Neuronal stem cell (in vitro differentiated cells): ENCODE measurements around the gene TTLL7.

Source experiments
- DNase-seq: peaks from one replicate; pipeline ENCODE4 v3.0.0-alpha.2; 2013; ENCODE audit warnings: low spot score
- H2AFZ ChIP-seq: one replicate; pipeline ENCODE4 v1.6.1; 2013; ENCODE audit warnings: mild to moderate bottlenecking, low read length, inconsistent platforms
- H2AK5ac ChIP-seq: 2 replicates; pipeline ENCODE4 v1.6.1; 2013; ENCODE audit warnings: low read depth, mild to moderate bottlenecking, inconsistent platforms, low read length, moderate library complexity, mixed read lengths
- H2BK120ac ChIP-seq: 2 replicates; pipeline ENCODE4 v1.6.1; 2013; ENCODE audit warnings: low read depth, mild to moderate bottlenecking, inconsistent platforms, low read length, moderate library complexity, mixed read lengths
- H2BK12ac ChIP-seq: one replicate; pipeline ENCODE4 v1.6.1; 2013; ENCODE audit warnings: low read length, inconsistent platforms
- H2BK15ac ChIP-seq: 2 replicates; pipeline ENCODE4 v1.6.1; 2013; ENCODE audit warnings: mild to moderate bottlenecking, low read length, inconsistent platforms, mixed read lengths
- H2BK5ac ChIP-seq: one replicate; pipeline ENCODE4 v1.6.1; 2013; ENCODE audit warnings: inconsistent platforms, mild to moderate bottlenecking, low read length, moderate library complexity
- H3K14ac ChIP-seq: one replicate; pipeline ENCODE4 v1.6.1; 2013; ENCODE audit warnings: low read length, inconsistent platforms
- H3K18ac ChIP-seq: 2 replicates; pipeline ENCODE4 v1.6.1; 2013; ENCODE audit warnings: low read length, inconsistent platforms
- H3K23ac ChIP-seq: 2 replicates; pipeline ENCODE4 v1.6.1; 2013; ENCODE audit warnings: low read depth, mild to moderate bottlenecking, mixed read lengths, low read length, inconsistent platforms; ENCODE audit not compliant: poor library complexity
- H3K27ac ChIP-seq: replicated peaks from 3 replicates; pipeline ENCODE4 v1.5.1; 2013; ENCODE audit warnings: low read length, inconsistent platforms
- H3K27me3 ChIP-seq, 3 experiments: 2 replicates each; pipeline ENCODE4 v1.6.1; 2013; ENCODE audit warnings: low read length in 3 of 3, mild to moderate bottlenecking in 2 of 3, inconsistent platforms in 1 of 3, low read depth in 1 of 3, mixed read lengths in 1 of 3, moderate library complexity in 1 of 3; ENCODE audit not compliant: control insufficient read depth in 3 of 3, insufficient read depth in 3 of 3
- H3K36me3 ChIP-seq, 2 donors: replicated peaks in 1 of 2; 2 replicates each; pipeline ENCODE4 v1.6.1; 2013; ENCODE audit warnings: low read length in 2 of 2; ENCODE audit not compliant: control insufficient read depth in 2 of 2, insufficient read depth in 2 of 2
- H3K4ac ChIP-seq: 2 replicates; pipeline ENCODE4 v1.6.1; 2013; ENCODE audit warnings: inconsistent platforms, mild to moderate bottlenecking, low read length, moderate library complexity
- H3K4me1 ChIP-seq, 2 donors: 1 replicate in 1 of 2; 2 replicates in 1 of 2; pipeline ENCODE4 v1.6.1; 2013; ENCODE audit warnings: low read length in 2 of 2, low read depth in 1 of 2; ENCODE audit not compliant: control insufficient read depth in 2 of 2, insufficient read depth in 1 of 2
- H3K4me2 ChIP-seq: one replicate; pipeline ENCODE4 v1.6.1; 2013; ENCODE audit warnings: mild to moderate bottlenecking, low read length, inconsistent platforms; ENCODE audit not compliant: insufficient read depth, poor library complexity, severe bottlenecking
- H3K4me3 ChIP-seq, 2 donors: 2 replicates each; pipeline ENCODE4 v1.5.1; 2013; ENCODE audit warnings: low read length in 2 of 2, mild to moderate bottlenecking in 2 of 2, inconsistent platforms in 1 of 2, moderate library complexity in 1 of 2
- H3K79me1 ChIP-seq: one replicate; pipeline ENCODE4 v1.6.1; 2013; ENCODE audit warnings: low read depth, mild to moderate bottlenecking, inconsistent platforms, low read length, moderate library complexity
- H3K9ac ChIP-seq: one replicate; pipeline ENCODE4 v1.6.1; 2013; ENCODE audit warnings: mild to moderate bottlenecking, low read depth, low read length, inconsistent platforms; ENCODE audit not compliant: poor library complexity
- H3K9me3 ChIP-seq, 2 donors: replicated peaks in 1 of 2; 2 replicates each; pipeline versions ENCODE3 to v1.6.1; 2013; ENCODE audit warnings: low read length in 2 of 2, mild to moderate bottlenecking in 2 of 2, inconsistent platforms in 1 of 2, low read depth in 1 of 2, mixed read lengths in 1 of 2, moderate library complexity in 1 of 2; ENCODE audit not compliant: control insufficient read depth in 2 of 2, insufficient read depth in 1 of 2
- H4K8ac ChIP-seq: one replicate; pipeline ENCODE4 v1.6.1; 2013; ENCODE audit warnings: low read depth, mild to moderate bottlenecking, inconsistent platforms, low read length, moderate library complexity
- H4K91ac ChIP-seq: one replicate; pipeline ENCODE4 v1.6.1; 2013; ENCODE audit warnings: low read length, low read depth, mild to moderate bottlenecking, inconsistent platforms; ENCODE audit not compliant: poor library complexity
- WGBS, 2 donors: extraction: QIAGEN DNeasy Blood & Tissue Kit; methylation state at CpG; one replicate each; pipeline ENCODE4 v1.1.7; 2013; ENCODE audit warnings: missing lambda C conversion rate in 2 of 2, mixed read lengths in 1 of 2; ENCODE audit not compliant: insufficient read length in 2 of 2, insufficient replicate concordance in 1 of 2; ENCODE audit errors: extremely low coverage in 2 of 2; 5-methylcytosine and 5-hydroxymethylcytosine counted together

TTLL7 gene

GRCh38 chr1:83942914-83943313, 56.0 kb downstream of the TTLL7 start:
- no peak overlapping the region for H3K4ac ChIP-seq
- no peak overlapping the region for H3K27ac ChIP-seq
- WGBS, 2 donors = no CpG with 5 or more reads among the region's 3 CpGs
- H2AFZ ChIP-seq = no peak overlapping the region
- H2BK12ac ChIP-seq = no peak overlapping the region
- H3K4me1 ChIP-seq = no peaks in the 10 kb centered on the region
- H3K4me3 ChIP-seq = no peak overlapping the region
- H2BK5ac ChIP-seq = no peak overlapping the region
- peaks cover 0 to 2% (median 0%) of the 10 kb centered on the region in 3 experiments for H3K27me3 ChIP-seq
- H2AK5ac ChIP-seq = no peak overlapping the region
- H3K9me3 ChIP-seq = peaks cover 1 to 4% of the 10 kb centered on the region in 2 donors
- no peaks in the 10 kb centered on the region for H3K79me1 ChIP-seq
- H3K14ac ChIP-seq = no peak overlapping the region
- no peak overlapping the region for H3K9ac ChIP-seq
- no peak overlapping the region for H3K18ac ChIP-seq
- DNase-seq = no peak
- H4K91ac ChIP-seq = no peak overlapping the region
- H2BK120ac ChIP-seq = no peak overlapping the region
- H3K36me3 ChIP-seq = no peaks in the 10 kb centered on the region
- H4K8ac ChIP-seq = no peak overlapping the region
- no peak overlapping the region for H3K4me2 ChIP-seq
- no peak overlapping the region for H2BK15ac ChIP-seq
- H3K23ac ChIP-seq = no peak overlapping the region

DNA sequence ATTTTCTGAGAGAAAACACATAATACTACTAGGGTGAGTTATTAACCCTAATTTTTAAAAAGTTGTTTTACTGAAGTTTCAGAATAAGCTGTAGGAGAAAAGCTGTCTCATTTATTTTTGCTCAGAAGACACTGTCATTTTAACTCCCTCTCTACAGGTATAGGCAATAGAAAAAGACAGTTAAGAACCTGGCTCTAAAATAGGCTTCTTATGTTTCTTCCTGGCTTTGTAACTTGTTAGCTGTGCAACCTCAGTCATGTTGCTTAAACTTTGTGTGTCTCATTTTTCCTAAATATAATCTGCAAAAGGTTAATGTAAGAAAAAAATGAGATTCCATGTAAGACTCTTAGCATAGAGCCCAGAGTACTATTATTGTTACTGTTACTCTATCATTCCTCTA, 64.4 kb downstream of the TTLL7 start:
- H3K9me3 ChIP-seq = no peaks in the 10 kb centered on the region
- no peak overlapping the region for H3K4me2 ChIP-seq
- H3K18ac ChIP-seq = no peak overlapping the region
- H2AFZ ChIP-seq = no peak overlapping the region
- no peak overlapping the region for H2BK120ac ChIP-seq
- no peak overlapping the region for H3K23ac ChIP-seq
- H2BK5ac ChIP-seq = no peak overlapping the region
- H3K9ac ChIP-seq = no peak overlapping the region
- H3K4me1 ChIP-seq = no peaks in the 10 kb centered on the region
- no peak overlapping the region for H3K4me3 ChIP-seq
- no peak overlapping the region for H4K8ac ChIP-seq
- H2BK12ac ChIP-seq = no peak overlapping the region
- H3K36me3 ChIP-seq = no peaks in the 10 kb centered on the region
- no peak overlapping the region for H2AK5ac ChIP-seq
- no peak overlapping the region for H4K91ac ChIP-seq
- H3K79me1 ChIP-seq = no peaks in the 10 kb centered on the region
- no peaks in the 10 kb centered on the region for H3K27me3 ChIP-seq
- H3K4ac ChIP-seq = no peak overlapping the region
- H2BK15ac ChIP-seq = no peak overlapping the region
- no peak overlapping the region for H3K14ac ChIP-seq
- DNase-seq = no peak
- no peak overlapping the region for H3K27ac ChIP-seq

DNA sequence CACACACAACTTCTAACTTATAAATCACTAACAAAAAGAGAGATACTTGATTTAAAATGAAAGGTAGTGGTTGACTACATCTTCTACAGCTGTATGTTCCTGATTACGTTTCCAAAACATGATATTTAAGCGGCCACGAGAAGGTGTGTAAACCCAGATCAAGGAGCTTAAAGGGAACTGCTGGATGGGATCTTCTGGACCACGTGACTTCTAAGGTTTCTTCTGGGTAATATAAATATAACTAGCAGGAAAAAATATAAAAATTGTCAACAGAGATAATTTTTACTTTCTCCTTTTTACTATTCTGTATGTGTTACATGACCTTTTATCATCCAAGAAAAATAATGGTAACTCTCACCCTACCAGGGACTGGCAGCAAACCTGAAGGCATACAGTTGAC, 66.2 kb downstream of the TTLL7 start:
- no peaks in the 10 kb centered on the region for H3K27me3 ChIP-seq
- H3K4me3 ChIP-seq = no peak overlapping the region
- no peak overlapping the region for H3K18ac ChIP-seq
- H3K23ac ChIP-seq = no peak overlapping the region
- peaks cover 0 to 3% of the 10 kb centered on the region in 2 donors for H3K4me1 ChIP-seq
- H4K8ac ChIP-seq = no peak overlapping the region
- no peak overlapping the region for H3K27ac ChIP-seq
- H3K4me2 ChIP-seq = no peak overlapping the region
- H2BK5ac ChIP-seq = no peak overlapping the region
- no peak for DNase-seq
- no peak overlapping the region for H4K91ac ChIP-seq
- no peaks in the 10 kb centered on the region for H3K36me3 ChIP-seq
- no peak overlapping the region for H2AFZ ChIP-seq
- H2BK12ac ChIP-seq = no peak overlapping the region
- no peak overlapping the region for H3K4ac ChIP-seq
- H3K9ac ChIP-seq = no peak overlapping the region
- no peaks in the 10 kb centered on the region for H3K9me3 ChIP-seq
- no peak overlapping the region for H2AK5ac ChIP-seq
- H2BK120ac ChIP-seq = no peak overlapping the region
- H2BK15ac ChIP-seq = no peak overlapping the region
- no peak overlapping the region for H3K14ac ChIP-seq
- no CpG with 5 or more reads among the region's 4 CpGs for WGBS, 2 donors
- H3K79me1 ChIP-seq = no peaks in the 10 kb centered on the region

DNA sequence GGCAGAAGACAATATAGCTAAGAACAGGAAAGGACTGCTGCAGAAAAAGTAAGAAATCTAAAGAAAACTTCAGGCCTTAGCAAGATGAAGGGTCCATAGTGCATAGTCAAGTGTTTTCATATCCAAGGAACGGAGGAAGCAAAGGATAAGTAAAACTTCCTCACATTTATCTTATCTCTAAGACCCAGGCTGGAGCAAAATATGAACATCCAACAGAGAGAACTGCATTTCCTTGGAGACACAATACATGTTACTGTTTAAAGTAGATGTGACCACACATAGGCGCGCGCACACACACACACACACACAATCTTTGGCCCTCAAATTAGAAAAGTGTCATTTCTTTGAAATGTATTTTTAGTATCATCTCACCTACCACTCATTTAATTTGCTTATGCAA, 66.7 kb downstream of the TTLL7 start:
- H3K9ac ChIP-seq = no peak overlapping the region
- H3K27ac ChIP-seq = no peak overlapping the region
- H3K23ac ChIP-seq = no peak overlapping the region
- no peak overlapping the region for H3K4me2 ChIP-seq
- DNase-seq = no peak
- no peaks in the 10 kb centered on the region for H3K27me3 ChIP-seq
- no peak overlapping the region for H3K4me3 ChIP-seq
- no peak overlapping the region for H2BK120ac ChIP-seq
- no CpG with 5 or more reads among the region's 4 CpGs for whole genome bisulfite sequencing, 2 donors
- H3K36me3 ChIP-seq = no peaks in the 10 kb centered on the region
- H2BK15ac ChIP-seq = no peak overlapping the region
- no peak overlapping the region for H2BK12ac ChIP-seq
- H3K18ac ChIP-seq = no peak overlapping the region
- no peak overlapping the region for H3K4ac ChIP-seq
- H3K4me1 ChIP-seq = peaks cover 0 to 3% of the 10 kb centered on the region in 2 donors
- H3K9me3 ChIP-seq = no peaks in the 10 kb centered on the region
- H4K8ac ChIP-seq = no peak overlapping the region
- H2AFZ ChIP-seq = no peak overlapping the region
- H4K91ac ChIP-seq = no peak overlapping the region
- H2AK5ac ChIP-seq = no peak overlapping the region
- no peak overlapping the region for H3K14ac ChIP-seq
- H2BK5ac ChIP-seq = no peak overlapping the region
- H3K79me1 ChIP-seq = no peaks in the 10 kb centered on the region
